Naive thymus-derived CD8-positive, alpha-beta T cell (primary cell): ENCODE results near the gene ATP6V0A1. TPM values are rescaled to one million over a fixed set of nuclear protein-coding genes. Genes with fewer than 3 reads are reported as not detected.
"Not testable (repeated sequence)": the region's sequence is repeated elsewhere in the genome, so short reads cannot be mapped to it uniquely, and the experiment has no call there.

Source experiments
- ATAC-seq, 2 donors: fragments of 150-1000 bp; cut with Tn5 transposase in 1 of 2; sonication (Bioruptor Pico), chemical (Tn5 transposase) in 1 of 2; 1 replicate in 1 of 2; 2 replicates in 1 of 2; pipeline ENCODE4 v1.10.0; 2021; ENCODE audit warnings: mild to moderate bottlenecking in 2 of 2, moderate library complexity in 2 of 2
- POLR2A ChIA-PET: fragments of 350-600 bp; sonication (Branson Sonifier 250); formaldehyde crosslinking; loops from one replicate; lab custom pipeline; 2021; ENCODE audit warnings: antibody characterized with exemption; lab: Charles Lee
- DNase-seq, 10 donors: peaks; one replicate each; pipeline versions ENCODE4 v3.0.0 to v3.0.0-alpha.2; 2020 to 2022
- H3K27ac Mint-ChIP-seq, 10 donors: one replicate each; pipeline ENCODE4 v1.8.0; 2020 to 2022; ENCODE audit warnings: mild to moderate bottlenecking in 10 of 10, mixed read lengths in 10 of 10, moderate library complexity in 4 of 10, inconsistent platforms in 1 of 10
- H3K27me3 Mint-ChIP-seq, 5 donors: one replicate each; pipeline ENCODE4 v1.8.0; 2021 to 2022; ENCODE audit warnings: mixed read lengths in 5 of 5
- H3K36me3 Mint-ChIP-seq, 3 donors: one replicate each; pipeline ENCODE4 v1.8.0; 2020 to 2022; ENCODE audit warnings: mixed read lengths in 3 of 3, mild to moderate bottlenecking in 2 of 3, inconsistent platforms in 1 of 3
- H3K4me1 Mint-ChIP-seq, 4 donors: one replicate each; pipeline ENCODE4 v1.8.0; 2021 to 2022; ENCODE audit warnings: mixed read lengths in 4 of 4
- H3K4me3 Mint-ChIP-seq, 10 donors: one replicate each; pipeline ENCODE4 v1.8.0; 2020 to 2022; ENCODE audit warnings: mild to moderate bottlenecking in 10 of 10, mixed read lengths in 10 of 10, moderate library complexity in 6 of 10, inconsistent platforms in 1 of 10
- H3K9me3 Mint-ChIP-seq, 9 donors: one replicate each; pipeline ENCODE4 v1.8.0; 2020 to 2022; ENCODE audit warnings: mixed read lengths in 9 of 9, mild to moderate bottlenecking in 3 of 9, inconsistent platforms in 1 of 9, moderate library complexity in 1 of 9
- polyA plus RNA-seq, 3 donors: library from polyadenylated mRNA; unstranded; fragments of 300-500 nt; fragmentation: Illumina TruSeq; gene quantifications; one replicate each; pipeline ENCODE4 v1.2.3, GENCODE V29; 2021
- total RNA-seq, 8 experiments: library from RNA in 2 of 8; stranded (reverse) in 2 of 8; gene quantifications; one replicate each; pipeline ENCODE4 v1.2.3 and lab custom pipeline; 2021 to 2026

ATP6V0A1 gene
- total and polyA plus RNA-seq, 5 experiments from 2014 or later = 4.1 to 19.1 (median 12.6) TPM

GRCh38 chr17:42548993-42549755, 90.5 kb downstream of the ATP6V0A1 start:
- H3K27ac Mint-ChIP-seq = peak overlapping the region in 3 of 10 donors; percentile 7 to 88 (median 28)
- H3K4me1 Mint-ChIP-seq = peaks cover 11 to 39% (median 27%) of the 10 kb centered on the region in 4 donors
- no peaks in the 10 kb centered on the region for H3K9me3 Mint-ChIP-seq
- DNase-seq (no peak), ATAC-seq (no peak)
- POLR2A ChIA-PET = interaction anchor here (0.6 to 2.9 kb wide), 8 partner anchors 12 to 161 kb away, joined by 3 to 16 read pairs (median 5); partner anchors contain the start of genes MLX, NAGLU, PSMC3IP and STAT3
- H3K4me3 Mint-ChIP-seq = peak overlapping the region; percentile 39 to 72 (median 50)
- no peaks in the 10 kb centered on the region for H3K27me3 Mint-ChIP-seq
- peaks cover 0 to 2% (median 0%) of the 10 kb centered on the region in 3 donors for H3K36me3 Mint-ChIP-seq

GRCh38 chr17:42552736-42553135, 94.1 kb downstream of the ATP6V0A1 start, which contains the start of gene HSD17B1:
Gene HSD17B1, plus strand, starts transcription at chr17:42552923. Its CDS starts 11 bp downstream, at chr17:42552934.
- H3K9me3 Mint-ChIP-seq, H3K36me3 Mint-ChIP-seq, DNase-seq, ATAC-seq, POLR2A ChIA-PET, H3K27me3 Mint-ChIP-seq: not testable (repeated sequence)
- Mint-ChIP-seq H3K4me1 (peaks cover 14 to 60% (median 42%) of the 10 kb centered on the region in 4 donors), H3K4me3 (peak within 1 kb of the TSS; percentile 84 to 95 (median 92)), H3K27ac (peak within 1 kb of the TSS; percentile 48 to 96 (median 88))

- H3K4me3 Mint-ChIP-seq = peak overlapping the region; percentile 77 to 95 (median 90)
- no peaks in the 10 kb centered on the region for H3K27me3 Mint-ChIP-seq
- ATAC-seq (no peak), DNase-seq (no peak)
- peak overlapping the region in 9 of 10 donors; percentile 66 to 96 (median 93) for H3K27ac Mint-ChIP-seq
- peaks cover 14 to 60% (median 41%) of the 10 kb centered on the region in 4 donors for H3K4me1 Mint-ChIP-seq
- peaks cover 0 to 2% (median 0%) of the 10 kb centered on the region in 3 donors for H3K36me3 Mint-ChIP-seq
- POLR2A ChIA-PET = interaction anchor here (0.6 to 2.6 kb wide), 6 partner anchors 13 to 239 kb away, joined by 3 to 16 read pairs (median 6); partner anchors contain the start of genes MLX, NAGLU, RETREG3 and TUBG1
- H3K9me3 Mint-ChIP-seq = no peaks in the 10 kb centered on the region
These were observed 94.6 kb downstream of the ATP6V0A1 start for GRCh38 chr17:42553161-42553818.

DNA sequence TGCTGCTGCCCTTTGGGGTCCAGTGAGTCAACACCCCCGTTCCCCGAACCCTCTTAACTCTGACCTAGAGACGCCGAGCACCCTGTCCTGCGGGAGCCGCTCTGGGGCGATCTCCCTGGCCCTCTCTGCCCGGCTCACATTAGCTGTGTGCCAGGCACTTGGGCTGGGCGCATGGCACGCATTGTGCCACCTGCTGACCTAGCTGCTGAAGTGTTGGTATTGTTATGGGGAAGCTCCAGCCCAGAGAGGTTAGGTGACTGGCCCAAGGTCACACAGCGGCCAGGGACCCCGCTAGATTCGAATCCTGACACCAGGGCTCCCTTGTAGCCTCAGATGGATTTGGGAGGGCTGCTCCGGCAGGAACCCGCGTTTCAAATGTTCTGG, 95.2 kb downstream of the ATP6V0A1 start:
- Mint-ChIP-seq H3K9me3 (no peaks in the 10 kb centered on the region), H3K4me1 (peaks cover 14 to 57% (median 39%) of the 10 kb centered on the region in 4 donors), H3K36me3 (peaks cover 0 to 2% (median 0%) of the 10 kb centered on the region in 3 donors), H3K27ac (peak overlapping the region; percentile 66 to 96 (median 94)), H3K4me3 (peak overlapping the region; percentile 84 to 95 (median 92)), H3K27me3 (no peaks in the 10 kb centered on the region)
- POLR2A ChIA-PET = interaction anchor here (0.8 to 2.6 kb wide), 12 partner anchors 9 to 239 kb away, joined by 3 to 16 read pairs (median 4); partner anchors contain the start of genes CAVIN1, MLX, NAGLU and RETREG3
- DNase-seq (no peak), ATAC-seq (peak in 1 of 2 donors; percentile 28)

DNA sequence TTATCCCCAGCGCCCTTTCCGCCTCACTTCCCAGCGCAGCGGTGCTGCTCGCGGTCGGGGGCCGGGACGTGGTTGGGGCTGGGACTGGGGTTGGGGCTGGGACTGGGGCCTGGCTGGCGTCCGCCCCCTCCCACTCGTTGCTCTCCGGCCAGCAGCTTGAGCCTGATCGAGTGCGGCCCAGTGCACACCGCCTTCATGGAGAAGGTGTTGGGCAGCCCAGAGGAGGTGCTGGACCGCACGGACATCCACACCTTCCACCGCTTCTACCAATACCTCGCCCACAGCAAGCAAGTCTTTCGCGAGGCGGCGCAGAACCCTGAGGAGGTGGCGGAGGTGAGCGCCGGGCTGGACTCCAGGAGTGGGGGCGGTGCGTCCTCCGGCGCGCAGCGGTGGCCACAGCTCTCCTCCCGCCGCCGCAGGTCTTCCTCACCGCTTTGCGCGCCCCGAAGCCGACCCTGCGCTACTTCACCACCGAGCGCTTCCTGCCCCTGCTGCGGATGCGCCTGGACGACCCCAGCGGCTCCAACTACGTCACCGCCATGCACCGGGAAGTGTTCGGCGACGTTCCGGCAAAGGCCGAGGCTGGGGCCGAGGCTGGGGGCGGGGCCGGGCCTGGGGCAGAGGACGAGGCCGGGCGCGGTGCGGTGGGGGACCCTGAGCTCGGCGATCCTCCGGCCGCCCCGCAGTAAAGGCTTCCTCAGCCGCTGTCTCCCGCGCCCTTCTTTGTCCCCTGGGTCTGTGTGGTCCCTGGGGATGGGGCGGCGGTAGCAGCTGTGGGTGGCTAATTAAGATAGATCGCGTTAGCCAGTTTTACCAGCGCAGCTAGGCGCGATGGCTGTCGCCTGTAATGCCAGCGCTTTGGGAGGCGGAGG, 95.8 kb downstream of the ATP6V0A1 start:
- peak; percentile 91 to 93 for ATAC-seq
- POLR2A ChIA-PET = interaction anchor here (0.8 to 2.6 kb wide), 13 partner anchors 9 to 240 kb away, joined by 3 to 16 read pairs (median 4); partner anchors contain the start of genes CAVIN1, MLX, NAGLU and PSMC3IP
- Mint-ChIP-seq H3K27me3 (no peaks in the 10 kb centered on the region), H3K9me3 (no peaks in the 10 kb centered on the region), H3K36me3 (peaks cover 0 to 2% (median 0%) of the 10 kb centered on the region in 3 donors), H3K4me1 (peaks cover 11 to 51% (median 33%) of the 10 kb centered on the region in 4 donors), H3K27ac (peak overlapping the region; percentile 83 to 96 (median 94)), H3K4me3 (peak overlapping the region; percentile 84 to 95 (median 92))
- DNase-seq = peak; percentile 61 to 88 (median 74)

- Mint-ChIP-seq H3K27me3 (no peaks in the 10 kb centered on the region), H3K4me3 (peak overlapping the region; percentile 84 to 95 (median 92)), H3K9me3 (no peaks in the 10 kb centered on the region), H3K4me1 (peaks cover 13 to 51% (median 33%) of the 10 kb centered on the region in 4 donors), H3K27ac (peak overlapping the region; percentile 83 to 96 (median 94)), H3K36me3 (peaks cover 0 to 2% (median 0%) of the 10 kb centered on the region in 3 donors)
- no peak for ATAC-seq
- DNase-seq = no peak
- POLR2A ChIA-PET = interaction anchor here (0.8 to 2.6 kb wide), 9 partner anchors 8 to 132 kb away, joined by 3 to 16 read pairs (median 7); partner anchors contain the start of genes CAVIN1, MLX, NAGLU and PSMC3IP
These were observed 96.5 kb downstream of the ATP6V0A1 start for GRCh38 chr17:42555122-42555622.

- not testable (repeated sequence) for ATAC-seq, DNase-seq, H3K36me3 Mint-ChIP-seq, H3K9me3 Mint-ChIP-seq, H3K27me3 Mint-ChIP-seq
- H3K4me1 Mint-ChIP-seq = peaks cover 10 to 45% (median 34%) of the 10 kb centered on the region in 4 donors
- POLR2A ChIA-PET = interaction anchor here (2.6 kb wide), 1 partner anchor 53 kb away, joined by 7 read pairs; the partner anchor contains the start of genes RETREG3 and TUBG1
- H3K27ac Mint-ChIP-seq = peak overlapping the region in 2 of 10 donors; percentile 55 to 83
- H3K4me3 Mint-ChIP-seq = peak overlapping the region in 3 of 10 donors; percentile 89 to 95 (median 93)
These were observed 97.4 kb downstream of the ATP6V0A1 start for GRCh38 chr17:42555961-42556617.

DNA sequence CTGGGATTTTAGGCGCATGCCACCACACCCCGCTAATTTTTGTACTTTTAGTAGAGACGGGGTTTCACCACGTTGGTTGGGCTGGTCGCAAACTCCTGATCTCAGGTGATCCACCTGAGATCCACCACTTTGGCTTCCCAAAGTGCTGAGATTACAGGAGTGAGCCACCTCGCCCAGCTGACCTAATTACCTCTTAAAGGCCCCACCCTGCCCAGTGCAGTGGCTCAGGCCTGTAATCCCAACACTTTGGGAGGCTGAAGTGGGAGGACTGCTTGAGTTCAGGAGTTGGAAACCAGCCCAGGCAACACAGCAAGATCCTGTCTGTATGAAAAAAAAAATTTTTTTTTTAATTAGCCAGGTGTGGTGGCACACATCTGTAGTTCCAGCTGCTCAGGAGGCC, 100.4 kb downstream of the ATP6V0A1 start:
- ATAC-seq = no peak
- no peaks in the 10 kb centered on the region for H3K9me3 Mint-ChIP-seq
- POLR2A ChIA-PET = interaction anchor here (1.9 kb wide), 1 partner anchor 18 kb away, joined by 7 read pairs; the partner anchor contains the start of gene PSMC3IP

DNA sequence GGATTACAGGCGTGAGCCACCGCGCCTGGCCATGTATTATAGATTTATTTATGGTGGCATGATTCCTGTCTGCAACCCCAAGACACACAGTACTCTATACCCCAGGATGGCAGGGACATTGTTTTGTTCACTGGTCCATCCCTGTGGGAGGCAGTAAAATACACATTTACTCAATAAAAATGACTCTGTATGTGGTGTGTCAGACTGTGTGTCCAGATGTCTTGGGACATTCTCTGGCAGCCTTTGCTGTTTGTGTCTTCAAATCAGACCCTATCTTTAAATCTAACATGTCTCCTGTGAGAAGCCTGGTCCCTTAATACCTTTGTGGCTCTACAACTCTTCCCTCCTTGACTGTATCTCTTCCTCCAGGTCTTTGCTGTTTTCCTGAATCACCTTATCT, 101.6 kb downstream of the ATP6V0A1 start:
- Mint-ChIP-seq H3K4me1 (peaks cover 16 to 45% (median 38%) of the 10 kb centered on the region in 4 donors), H3K36me3 (peaks cover 0 to 4% (median 4%) of the 10 kb centered on the region in 3 donors), H3K27me3 (no peaks in the 10 kb centered on the region), H3K27ac (peak overlapping the region in 3 of 10 donors; percentile 17 to 69 (median 68)), H3K4me3 (peak overlapping the region in 7 of 10 donors; percentile 34 to 73 (median 69)), H3K9me3 (no peaks in the 10 kb centered on the region)
- DNase-seq (no peak), ATAC-seq (no peak)
- POLR2A ChIA-PET = interaction anchor here (0.6 kb wide), 1 partner anchor 9 kb away, joined by 3 read pairs; no protein-coding TSS in a partner anchor

More for the DNA sequence above, 100.4 kb downstream of the ATP6V0A1 start:
- Mint-ChIP-seq H3K4me1 (peaks cover 16 to 45% (median 44%) of the 10 kb centered on the region in 4 donors), H3K36me3 (peaks cover 0 to 2% (median 2%) of the 10 kb centered on the region in 3 donors), H3K27ac (no peak overlapping the region), H3K27me3 (no peaks in the 10 kb centered on the region), H3K4me3 (no peak overlapping the region)
- no peak for DNase-seq

- no peaks in the 10 kb centered on the region for H3K9me3 Mint-ChIP-seq
- no peaks in the 10 kb centered on the region for H3K27me3 Mint-ChIP-seq
- H3K27ac Mint-ChIP-seq = peak within 1 kb of the TSS; percentile 90 to 96 (median 93)
- H3K4me3 Mint-ChIP-seq = peak within 1 kb of the TSS; percentile 86 to 94 (median 90)
- H3K4me1 Mint-ChIP-seq = peaks cover 17 to 43% (median 40%) of the 10 kb centered on the region in 4 donors
- H3K36me3 Mint-ChIP-seq = peaks cover 0 to 4% (median 4%) of the 10 kb centered on the region in 3 donors
- ATAC-seq (peak; percentile 64 to 66), DNase-seq (peak; percentile 78 to 98 (median 88))
- POLR2A ChIA-PET = interaction anchor here (0.7 to 1.8 kb wide), 2 partner anchors 15 to 35 kb away, joined by 4 to 8 read pairs; no protein-coding TSS in a partner anchor
These were observed 103.3 kb downstream of the ATP6V0A1 start, which contains the start of gene COASY for GRCh38 chr17:42561897-42562387. Gene COASY, plus strand, starts transcription at chr17:42562148. Its CDS starts 475 bp downstream, at chr17:42562623.
